HG03066 (cell line): ENCODE measurements around the gene NRIP1.

Experiments used
- ATAC-seq: cut with Tn5 transposase; IDR thresholded peaks from one replicate; pipeline ENCODE4 v1.9.1; 2021; ENCODE audit warnings: low read depth; ENCODE audit not compliant: unreplicated experiment

NRIP1 gene

GRCh38 chr21:15011967-15012366, 52.8 kb downstream of the NRIP1 start:
- no peak for ATAC-seq

- no peak for ATAC-seq
Measured at GRCh38 chr21:15010645-15011044, 54.2 kb downstream of the NRIP1 start.

GRCh38 chr21:15009837-15010363, 54.9 kb downstream of the NRIP1 start:
- ATAC-seq: no peak

- ATAC-seq: no peak
Measured at GRCh38 chr21:15007716-15008296, 57.0 kb downstream of the NRIP1 start.

- no peak for ATAC-seq
Measured at GRCh38 chr21:15006594-15007230, 58.1 kb downstream of the NRIP1 start.

- ATAC-seq: no peak
Measured at GRCh38 chr21:15005391-15005790, 59.4 kb downstream of the NRIP1 start.

- no peak for ATAC-seq
Measured at GRCh38 chr21:15004721-15005370, 60.0 kb downstream of the NRIP1 start.

GRCh38 chr21:15003463-15004135, 61.2 kb downstream of the NRIP1 start:
- no peak for ATAC-seq

- ATAC-seq: peak; percentile 79
Measured at GRCh38 chr21:15001857-15002606, 62.8 kb downstream of the NRIP1 start.

GRCh38 chr21:15001113-15001512, 63.7 kb downstream of the NRIP1 start:
- no peak for ATAC-seq

GRCh38 chr21:15000081-15000480, 64.7 kb downstream of the NRIP1 start:
- ATAC-seq: no peak

GRCh38 chr21:14998784-14999183, 66.0 kb downstream of the NRIP1 start:
- ATAC-seq: no peak

GRCh38 chr21:14998336-14998735, 66.5 kb downstream of the NRIP1 start:
- no peak for ATAC-seq

- no peak for ATAC-seq
Measured at GRCh38 chr21:14995695-14996490, 68.9 kb downstream of the NRIP1 start.

- no peak for ATAC-seq
Measured at GRCh38 chr21:14995226-14995625, 69.6 kb downstream of the NRIP1 start.

GRCh38 chr21:14993115-14993514, 71.7 kb downstream of the NRIP1 start:
- ATAC-seq: no peak

- ATAC-seq: no peak
Measured at GRCh38 chr21:14991957-14992356, 72.8 kb downstream of the NRIP1 start.

GRCh38 chr21:14989359-14989758, 75.4 kb downstream of the NRIP1 start:
- no peak for ATAC-seq

GRCh38 chr21:14988760-14989159, 76.0 kb downstream of the NRIP1 start:
- no peak for ATAC-seq
